CD4-positive, alpha-beta T cell treated with Interleukin-2 at 100 ng/mL for 4 hours (primary cell): ENCODE data around the gene GOLGA8M.
"Not testable (repeated sequence)": the region's sequence is repeated elsewhere in the genome, so short reads cannot be mapped to it uniquely, and the experiment has no call there.

Source experiments
- DNase-seq: peaks from one replicate; pipeline ENCODE4 v3.0.0-alpha.2; 2020; ENCODE audit warnings: low spot score

The GOLGA8M gene

GRCh38 chr15:28656018-28656360 lies 56.2 kb downstream of the GOLGA8M start:
- not testable (repeated sequence) for DNase-seq

GRCh38 chr15:28655329-28656017 lies 56.7 kb downstream of the GOLGA8M start:
- DNase-seq = not testable (repeated sequence)

- DNase-seq = not testable (repeated sequence)
These were observed 58.0 kb downstream of the GOLGA8M start for GRCh38 chr15:28654194-28654593.

GRCh38 chr15:28652538-28652937 lies 59.7 kb downstream of the GOLGA8M start:
- not testable (repeated sequence) for DNase-seq
